ENCODE data around the gene OVOL3.
A peak's percentile ranks its signal among the peaks of the same experiment; 100 is the strongest.

OVOL3 gene

DNA sequence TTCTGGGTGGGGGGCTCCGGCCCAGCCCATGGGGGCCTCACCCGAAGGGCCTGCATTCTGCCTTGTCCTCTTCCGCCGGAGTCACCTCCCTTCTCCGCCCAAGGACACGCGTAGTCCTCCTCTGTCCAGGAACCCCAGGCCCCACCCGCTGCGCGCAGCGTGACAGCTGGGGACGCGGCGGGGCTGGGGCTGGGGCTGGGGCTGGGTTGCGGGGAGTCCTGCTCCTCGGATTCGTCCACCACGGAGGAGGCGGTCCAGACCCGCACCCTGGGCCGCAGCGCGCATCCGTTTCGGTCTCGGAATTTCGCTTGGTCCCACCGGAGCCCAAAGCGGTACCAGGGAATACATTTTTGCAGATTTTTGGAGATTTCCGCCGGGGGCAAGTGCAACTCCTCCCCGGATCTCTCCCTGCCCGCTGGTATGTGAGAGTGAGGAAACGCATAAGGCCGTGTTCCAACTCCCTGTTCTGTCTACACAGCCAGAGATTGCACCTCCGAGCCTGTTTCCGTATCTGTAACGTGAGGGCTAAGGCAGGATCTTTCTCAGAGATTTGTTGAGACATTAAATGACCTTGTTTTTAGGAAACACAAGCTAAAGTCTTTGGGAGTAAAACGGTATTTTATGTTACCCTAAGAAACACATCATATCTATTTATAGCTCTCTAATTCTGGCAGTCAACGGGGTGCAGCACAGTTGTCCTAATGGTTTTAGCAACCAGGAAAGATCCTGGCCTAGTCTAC is 41.6 kb downstream of the OVOL3 start, which contains the start of gene COX7A1:
Gene COX7A1 (minus strand): TSS at position 96 of the 740 bp plus-strand sequence. CDS start 40 bp downstream, at position 56.
- Histone ChIP-seq H3K4me2 (ENCODE audit: insufficient read depth, low read length, poor library complexity, severe bottlenecking) (no peak within 1 kb of the TSS), H3K9ac (ENCODE audit: low read depth, low read length, poor library complexity) (no peak within 1 kb of the TSS), H3K4ac (ENCODE audit: low read length) (no peak within 1 kb of the TSS), H3K79me1 (ENCODE audit: low read depth, low read length) (peaks cover 2% of the 10 kb centered on the region), H2BK5ac (ENCODE audit: low read length) (no peak within 1 kb of the TSS), H2AFZ (ENCODE audit: low read length) (no peak within 1 kb of the TSS), H3K14ac (ENCODE audit: low read length) (no peak within 1 kb of the TSS), H4K8ac (ENCODE audit: low read depth, low read length) (peak within 1 kb of the TSS; percentile 99), H3K27ac (replicated peaks; ENCODE audit: low read length) (no peak within 1 kb of the TSS), H2BK15ac (ENCODE audit: low read length) (no peak within 1 kb of the TSS), H3K4me1 (ENCODE audit: control insufficient read depth in 2 of 2, insufficient read depth in 1 of 2, low read depth in 1 of 2, low read length in 2 of 2) (no peaks in the 10 kb centered on the region), H3K23ac (ENCODE audit: low read depth, low read length, poor library complexity) (peak within 1 kb of the TSS; percentile 96), H3K27me3 (ENCODE audit: control insufficient read depth in 3 of 3, insufficient read depth in 3 of 3, low read depth in 1 of 3, low read length in 3 of 3) (no peaks in the 10 kb centered on the region), H3K9me3 (replicated peaks in 1 of 2; ENCODE audit: control insufficient read depth in 2 of 2, insufficient read depth in 1 of 2, low read depth in 1 of 2, low read length in 2 of 2) (no peaks in the 10 kb centered on the region), H3K4me3 (ENCODE audit: low read length in 2 of 2) (peak within 1 kb of the TSS in 1 of 2 donors; percentile 6), H2BK12ac (ENCODE audit: low read length) (peak within 1 kb of the TSS; percentile 41), H3K18ac (ENCODE audit: low read length) (peak within 1 kb of the TSS; percentile 28), H2BK120ac (ENCODE audit: low read depth, low read length) (no peak within 1 kb of the TSS), H3K36me3 (replicated peaks in 1 of 2; ENCODE audit: control insufficient read depth in 2 of 2, insufficient read depth in 2 of 2, low read length in 2 of 2) (peaks cover 26 to 44% of the 10 kb centered on the region in 2 donors), H2AK5ac (ENCODE audit: low read depth, low read length) (no peak within 1 kb of the TSS), H4K91ac (ENCODE audit: low read depth, low read length, poor library complexity) (no peak within 1 kb of the TSS)
- DNase-seq (ENCODE audit: low spot score), result no peak
- no CpG with 5 or more reads among the region's 40 CpGs for WGBS, 2 donors (ENCODE audit: extremely low coverage in 2 of 2, insufficient read length in 2 of 2, insufficient replicate concordance in 1 of 2)

DNA sequence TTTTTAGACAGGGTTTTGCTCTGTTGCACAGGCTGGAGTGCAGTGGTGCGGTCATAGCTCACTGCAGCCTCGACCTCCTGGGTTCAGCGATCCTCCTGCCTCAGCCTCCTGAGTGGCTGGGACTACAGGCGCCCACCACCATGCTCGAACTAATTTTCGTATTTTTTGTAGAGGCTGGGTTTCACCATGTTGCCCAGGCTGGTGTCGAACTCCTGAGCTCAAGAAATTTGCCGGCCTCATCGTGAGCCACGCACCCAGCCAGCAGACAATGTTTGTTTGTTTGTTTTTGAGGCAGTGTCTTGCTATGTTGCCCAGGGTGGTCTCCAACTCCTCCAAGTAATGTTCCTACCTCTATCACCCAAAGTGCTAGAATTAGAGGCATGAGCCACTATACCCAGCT is 42.2 kb downstream of the OVOL3 start:
- H3K36me3 ChIP-seq (replicated peaks in 1 of 2; ENCODE audit: control insufficient read depth in 2 of 2, insufficient read depth in 2 of 2, low read length in 2 of 2), result peaks cover 23 to 38% of the 10 kb centered on the region in 2 donors
- no peak overlapping the region for H3K18ac ChIP-seq (ENCODE audit: low read length)
- no peak overlapping the region for H2BK15ac ChIP-seq (ENCODE audit: low read length)
- no peak overlapping the region for H2AFZ ChIP-seq (ENCODE audit: low read length)
- no peak overlapping the region for H2BK5ac ChIP-seq (ENCODE audit: low read length)
- no peak overlapping the region for H3K4me3 ChIP-seq (ENCODE audit: low read length in 2 of 2)
- H3K4ac ChIP-seq (ENCODE audit: low read length), result no peak overlapping the region
- H3K79me1 ChIP-seq (ENCODE audit: low read depth, low read length), result peaks cover 2% of the 10 kb centered on the region
- no peak overlapping the region for H2BK12ac ChIP-seq (ENCODE audit: low read length)
- no CpG with 5 or more reads among the region's 10 CpGs for WGBS, 2 donors (ENCODE audit: extremely low coverage in 2 of 2, insufficient read length in 2 of 2, insufficient replicate concordance in 1 of 2)
- no peaks in the 10 kb centered on the region for H3K27me3 ChIP-seq (ENCODE audit: control insufficient read depth in 3 of 3, insufficient read depth in 3 of 3, low read depth in 1 of 3, low read length in 3 of 3)
- H3K14ac ChIP-seq (ENCODE audit: low read length), result no peak overlapping the region
- H2BK120ac ChIP-seq (ENCODE audit: low read depth, low read length), result no peak overlapping the region
- H3K9me3 ChIP-seq (replicated peaks in 1 of 2; ENCODE audit: control insufficient read depth in 2 of 2, insufficient read depth in 1 of 2, low read depth in 1 of 2, low read length in 2 of 2), result no peaks in the 10 kb centered on the region
- DNase-seq (ENCODE audit: low spot score), result no peak
- H3K4me1 ChIP-seq (ENCODE audit: control insufficient read depth in 2 of 2, insufficient read depth in 1 of 2, low read depth in 1 of 2, low read length in 2 of 2), result no peaks in the 10 kb centered on the region
- H3K23ac ChIP-seq (ENCODE audit: low read depth, low read length, poor library complexity), result no peak overlapping the region
- no peak overlapping the region for H4K8ac ChIP-seq (ENCODE audit: low read depth, low read length)
- H2AK5ac ChIP-seq (ENCODE audit: low read depth, low read length), result no peak overlapping the region
- no peak overlapping the region for H3K27ac ChIP-seq (replicated peaks; ENCODE audit: low read length)
- no peak overlapping the region for H3K9ac ChIP-seq (ENCODE audit: low read depth, low read length, poor library complexity)
- H3K4me2 ChIP-seq (ENCODE audit: insufficient read depth, low read length, poor library complexity, severe bottlenecking), result no peak overlapping the region
- no peak overlapping the region for H4K91ac ChIP-seq (ENCODE audit: low read depth, low read length, poor library complexity)

- Histone ChIP-seq H2BK12ac (ENCODE audit: low read length) (no peak overlapping the region), H3K9me3 (replicated peaks in 1 of 2; ENCODE audit: control insufficient read depth in 2 of 2, insufficient read depth in 1 of 2, low read depth in 1 of 2, low read length in 2 of 2) (peaks cover 0 to 1% of the 10 kb centered on the region in 2 donors), H3K4me2 (ENCODE audit: insufficient read depth, low read length, poor library complexity, severe bottlenecking) (no peak overlapping the region), H2AK5ac (ENCODE audit: low read depth, low read length) (no peak overlapping the region), H3K4me3 (ENCODE audit: low read length in 2 of 2) (no peak overlapping the region), H3K36me3 (replicated peaks in 1 of 2; ENCODE audit: control insufficient read depth in 2 of 2, insufficient read depth in 2 of 2, low read length in 2 of 2) (peaks cover 3 to 11% of the 10 kb centered on the region in 2 donors), H3K4ac (ENCODE audit: low read length) (no peak overlapping the region), H3K18ac (ENCODE audit: low read length) (no peak overlapping the region), H4K8ac (ENCODE audit: low read depth, low read length) (no peak overlapping the region), H2BK120ac (ENCODE audit: low read depth, low read length) (no peak overlapping the region), H2BK5ac (ENCODE audit: low read length) (no peak overlapping the region), H3K9ac (ENCODE audit: low read depth, low read length, poor library complexity) (no peak overlapping the region), H2BK15ac (ENCODE audit: low read length) (no peak overlapping the region), H3K23ac (ENCODE audit: low read depth, low read length, poor library complexity) (no peak overlapping the region), H3K79me1 (ENCODE audit: low read depth, low read length) (peaks cover 3% of the 10 kb centered on the region), H3K27ac (replicated peaks; ENCODE audit: low read length) (no peak overlapping the region), H3K14ac (ENCODE audit: low read length) (no peak overlapping the region), H4K91ac (ENCODE audit: low read depth, low read length, poor library complexity) (no peak overlapping the region), H3K4me1 (ENCODE audit: control insufficient read depth in 2 of 2, insufficient read depth in 1 of 2, low read depth in 1 of 2, low read length in 2 of 2) (peaks cover 0 to 5% of the 10 kb centered on the region in 2 donors), H2AFZ (ENCODE audit: low read length) (no peak overlapping the region), H3K27me3 (ENCODE audit: control insufficient read depth in 3 of 3, insufficient read depth in 3 of 3, low read depth in 1 of 3, low read length in 3 of 3) (no peaks in the 10 kb centered on the region)
- no peak for DNase-seq (ENCODE audit: low spot score)
- no CpG with 5 or more reads among the region's 7 CpGs for WGBS, 2 donors (ENCODE audit: extremely low coverage in 2 of 2, insufficient read length in 2 of 2, insufficient replicate concordance in 1 of 2)
Measured at GRCh38 chr19:36160821-36161596, 50.1 kb downstream of the OVOL3 start.
